SKM-1 (cell line): ENCODE data around the gene CUBN.
A peak's percentile ranks its signal among the peaks of the same experiment; 100 is the strongest.

ENCODE experiments used
- DNase-seq: peaks from one replicate; lab custom pipeline; 2025; ENCODE audit not compliant: unreplicated experiment; lab: John Stamatoyannopoulos, UW

CUBN gene

GRCh38 chr10:16798571-16798970 is 331.0 kb downstream of the CUBN start:
- DNase-seq: no peak

DNA sequence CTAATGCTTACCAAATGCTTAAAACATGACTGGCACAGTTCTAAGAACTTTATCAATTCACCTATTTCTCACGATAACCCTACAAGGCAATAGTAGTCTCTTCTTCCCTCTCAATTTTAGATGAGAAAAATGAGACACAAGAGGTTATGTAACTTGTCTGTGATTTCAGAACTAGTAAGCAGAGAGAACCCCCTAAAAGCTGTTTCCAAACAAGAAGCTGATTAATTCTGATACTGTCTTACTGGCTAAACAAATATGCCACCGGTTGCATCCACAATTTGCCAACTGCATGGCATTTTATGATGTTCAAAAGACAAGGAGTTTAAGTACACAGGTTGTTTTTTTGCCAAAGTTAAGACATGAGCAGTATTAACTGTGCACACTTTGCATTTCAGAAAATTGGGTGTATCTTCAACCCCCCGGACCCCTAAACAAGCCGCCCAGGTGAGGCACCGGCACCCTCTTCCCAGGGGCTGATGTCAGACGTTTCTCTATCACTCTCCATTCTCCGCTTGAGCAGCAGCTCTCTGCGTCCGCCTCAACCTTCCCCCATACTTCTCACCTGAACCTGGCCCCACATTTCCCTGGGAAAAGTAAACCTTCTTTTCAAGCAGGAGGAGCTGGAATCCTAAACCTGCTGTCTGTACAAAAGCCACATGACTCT is 334.1 kb downstream of the CUBN start:
- DNase-seq: no peak

DNA sequence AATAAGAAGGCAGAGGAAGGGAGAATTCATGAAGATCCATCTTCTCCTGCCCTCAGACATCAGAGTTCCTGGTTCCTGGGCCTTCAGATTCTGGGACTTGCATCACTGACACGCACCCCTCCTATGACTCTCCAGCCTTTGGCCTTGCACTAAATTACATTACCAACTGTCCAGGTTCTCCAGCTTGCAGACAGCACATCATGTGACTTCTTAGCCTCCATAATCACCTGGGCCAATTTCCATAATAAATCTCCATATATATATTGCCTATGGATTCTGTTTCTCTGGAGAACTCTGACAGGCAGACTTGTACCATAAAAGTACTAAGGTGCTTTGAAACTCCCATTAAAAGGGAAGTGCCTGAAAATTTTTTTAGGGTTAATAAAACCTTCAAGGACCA is 335.6 kb downstream of the CUBN start:
- DNase-seq: no peak

GRCh38 chr10:16792675-16793074 is 336.9 kb downstream of the CUBN start:
- DNase-seq: no peak

DNA sequence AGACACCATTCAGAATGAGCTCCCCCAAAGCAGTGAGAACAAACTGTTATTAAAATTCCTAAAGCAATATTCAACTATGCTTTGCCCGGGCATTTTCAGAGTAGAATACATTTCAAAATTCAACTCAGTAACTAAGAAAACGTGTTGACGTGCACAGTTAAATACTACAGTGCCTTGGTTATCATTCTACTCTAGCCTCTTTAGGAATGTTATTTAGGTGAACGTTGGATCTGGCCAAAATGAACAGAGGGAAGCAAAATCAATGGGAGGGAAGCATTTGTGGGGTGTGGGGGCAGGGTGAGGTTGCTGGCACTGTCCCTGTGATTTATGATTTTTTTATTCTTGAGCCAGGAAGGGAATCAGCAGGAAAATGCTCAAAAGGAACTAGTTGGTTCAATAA is 339.8 kb downstream of the CUBN start:
- no peak for DNase-seq

GRCh38 chr10:16789261-16789660 is 340.4 kb downstream of the CUBN start:
- no peak for DNase-seq

DNA sequence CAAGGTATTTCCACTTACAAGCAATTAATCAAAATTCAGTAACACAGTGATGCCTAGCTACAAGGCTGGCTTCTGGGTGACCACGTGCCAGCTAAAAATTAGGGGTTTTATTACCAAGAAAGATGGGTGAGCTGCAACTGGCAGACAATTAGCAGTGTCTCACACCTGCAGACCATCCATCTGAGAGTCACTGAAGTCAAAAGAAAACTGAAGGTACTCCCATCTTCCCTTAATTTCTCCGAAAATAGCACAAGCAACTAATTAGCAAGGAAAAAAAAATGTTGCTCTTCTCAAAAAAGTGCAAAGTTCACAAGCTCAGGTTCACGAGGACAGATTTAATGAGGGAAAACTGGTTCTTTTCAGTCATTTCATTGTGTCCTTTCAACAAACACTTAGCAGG is 340.8 kb downstream of the CUBN start:
- no peak for DNase-seq

- no peak for DNase-seq
Observed at GRCh38 chr10:16788125-16788524, 341.5 kb downstream of the CUBN start.

DNA sequence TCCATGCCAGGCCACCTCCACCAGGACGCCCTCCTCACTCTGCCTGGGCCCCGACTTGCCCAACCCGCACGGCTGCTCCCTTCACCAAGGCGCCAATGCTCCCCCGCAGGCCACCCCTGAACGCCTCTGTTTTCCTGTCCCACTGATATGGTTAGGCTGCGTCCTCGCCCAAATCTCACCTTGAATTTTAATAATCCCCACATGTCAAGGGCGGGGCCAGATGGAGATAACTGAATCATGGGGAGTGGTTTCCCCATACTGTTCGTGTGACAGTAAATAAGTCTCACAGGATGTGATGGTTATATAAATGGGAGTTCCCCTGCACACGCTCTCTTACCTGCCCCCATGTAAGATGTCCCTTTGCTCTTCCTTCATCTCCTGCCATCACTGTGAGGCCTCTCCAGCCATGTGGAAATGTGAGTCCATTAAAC is 342.2 kb downstream of the CUBN start:
- no peak for DNase-seq

DNA sequence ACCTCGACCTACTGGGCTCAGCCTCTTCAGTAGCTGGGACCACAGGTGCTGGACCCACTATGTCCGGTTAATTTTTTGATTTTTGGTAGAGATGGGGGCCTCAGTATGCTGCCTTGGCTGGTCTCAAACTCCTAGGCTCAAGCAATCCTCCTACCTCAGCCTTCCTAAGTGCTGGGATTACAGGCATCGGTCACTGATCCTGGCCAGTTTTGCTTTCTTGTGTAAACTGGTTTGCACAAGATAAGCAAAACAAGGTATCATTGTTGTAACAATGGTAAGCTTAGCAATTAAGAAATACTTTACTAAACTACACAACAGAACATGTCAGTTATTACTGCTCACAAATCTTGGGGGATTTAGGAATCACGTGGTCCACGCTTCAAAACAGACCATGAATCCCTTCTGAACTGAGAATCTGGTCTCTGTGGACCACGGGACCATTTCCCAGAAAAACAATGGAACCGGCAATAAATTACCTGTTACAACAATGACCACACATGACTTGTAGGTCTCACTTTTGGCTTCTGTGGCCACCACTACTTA is 349.2 kb downstream of the CUBN start:
- DNase-seq: no peak

- no peak for DNase-seq
Observed at GRCh38 chr10:16779384-16779915, 350.2 kb downstream of the CUBN start.

DNA sequence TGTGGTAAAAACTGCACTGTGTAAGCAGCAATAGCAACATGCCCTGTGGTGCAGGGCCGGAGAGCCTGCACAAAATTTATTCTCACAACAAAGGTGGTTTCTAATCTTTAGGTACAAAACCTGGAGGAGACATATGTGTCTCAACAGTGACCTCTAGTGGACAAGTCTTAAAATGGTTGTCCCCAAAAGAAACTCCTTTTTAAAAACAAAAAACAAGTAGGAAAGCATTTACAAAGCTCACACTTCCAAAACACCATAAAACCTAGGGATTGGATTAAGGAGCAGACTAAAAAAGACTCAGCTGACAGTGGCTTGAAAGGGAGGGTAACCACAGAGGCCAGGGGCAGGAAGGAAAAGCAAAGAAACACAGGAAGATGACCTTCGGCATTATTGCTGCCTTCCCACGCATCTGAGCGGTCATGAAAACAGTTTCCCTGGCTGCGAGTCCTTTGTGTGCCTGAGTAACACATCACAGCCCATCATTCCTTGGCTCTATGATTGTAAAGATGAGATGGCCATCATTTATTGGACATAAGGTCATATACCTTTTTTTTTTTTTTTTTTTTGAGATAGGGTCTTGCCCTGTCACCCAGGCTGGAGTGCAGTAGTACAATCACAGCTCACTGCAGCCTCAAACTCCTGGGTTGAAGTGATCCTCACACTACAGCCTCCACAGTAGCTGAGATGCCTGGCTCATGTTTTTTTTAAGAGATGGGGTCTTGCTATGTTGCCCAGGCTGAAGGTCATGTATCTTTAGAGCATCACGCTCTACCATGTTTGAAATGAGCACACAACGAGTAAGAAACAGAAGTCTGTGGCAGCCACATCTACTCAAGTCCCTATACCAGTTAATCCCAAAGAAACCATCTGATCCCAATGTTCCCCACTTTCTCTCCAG is 351.9 kb downstream of the CUBN start:
- DNase-seq: peak; percentile 10

DNA sequence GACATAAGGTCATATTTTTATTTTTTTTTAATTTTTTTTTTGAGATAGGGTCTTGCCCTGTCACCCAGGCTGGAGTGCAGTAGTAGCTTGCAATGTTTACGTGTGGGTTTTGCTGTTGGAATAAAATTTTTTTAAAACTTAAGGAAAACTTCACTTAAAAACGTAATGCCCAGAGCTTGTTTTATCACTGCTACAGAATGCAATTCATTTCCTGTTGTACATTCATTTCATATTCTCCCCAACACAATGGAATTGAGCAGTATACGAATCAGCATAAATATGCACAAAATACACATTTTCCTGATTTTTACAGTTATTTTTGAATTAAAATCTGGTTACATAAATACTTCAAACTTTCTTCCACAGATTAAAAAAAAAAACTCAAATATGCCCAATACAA is 352.7 kb downstream of the CUBN start:
- no peak for DNase-seq
